IMR-90 (cell line): ENCODE results near the gene DNAJB9. TPM values are rescaled to one million over a fixed set of nuclear protein-coding genes. Genes with fewer than 3 reads are reported as not detected.

Experiments used
- ATAC-seq: fragments of 200-7000 bp; cut with Tn5 transposase; 2 replicates; pipeline ENCODE4 v1.9.1; 2020; ENCODE audit warnings: low read depth, mild to moderate bottlenecking, moderate library complexity
- BruUV-seq: library from RNA; stranded (reverse); fragments of 400-500 nt; replicated peaks from 2 replicates; lab custom pipeline; 2021; lab: Mats Ljungman, UMichigan
- CTCF ChIA-PET: fragments of 300-600 bp; formaldehyde crosslinking; extraction: SDS; loops from one replicate; lab custom pipeline; 2021; ENCODE audit warnings: antibody characterized with exemption; lab: Yijun Ruan, JAX
- POLR2A ChIA-PET: fragments of 300-600 bp; sonication (Branson Sonifier 250); formaldehyde crosslinking; loops from one replicate; lab custom pipeline; 2022; ENCODE audit warnings: antibody characterized with exemption; ENCODE audit not compliant: unreplicated experiment; lab: Charles Lee
- DNase-seq: peaks from one replicate; pipeline ENCODE4 v3.0.0; 2013
- H2AFZ ChIP-seq: replicated peaks from 2 replicates; pipeline ENCODE3; 2013; ENCODE audit warnings: low read length, mild to moderate bottlenecking; ENCODE audit not compliant: poor library complexity
- H2AK5ac ChIP-seq: 2 replicates; pipeline ENCODE4 v1.6.1; 2013; ENCODE audit warnings: low read depth, low read length, inconsistent platforms
- H2AK9ac ChIP-seq: replicated peaks from 2 replicates; pipeline ENCODE3; 2013; ENCODE audit warnings: mild to moderate bottlenecking, low read depth, low read length, moderate library complexity; ENCODE audit not compliant: poor library complexity
- H2BK120ac ChIP-seq: 2 replicates; pipeline ENCODE4 v1.6.1; 2013; ENCODE audit warnings: low read depth, low read length, inconsistent platforms
- H2BK15ac ChIP-seq: 3 replicates; pipeline ENCODE4 v1.6.1; 2013; ENCODE audit warnings: low read depth, low read length, inconsistent platforms
- H2BK20ac ChIP-seq: 2 replicates; pipeline ENCODE4 v1.6.1; 2013; ENCODE audit warnings: low read depth, mild to moderate bottlenecking, inconsistent platforms, low read length, moderate library complexity
- H2BK5ac ChIP-seq: 2 replicates; pipeline ENCODE4 v1.6.1; 2013; ENCODE audit warnings: mild to moderate bottlenecking, low read depth, low read length, inconsistent platforms; ENCODE audit not compliant: poor library complexity, severe bottlenecking
- H3K14ac ChIP-seq: replicated peaks from 2 replicates; pipeline ENCODE4 v1.6.1; 2013; ENCODE audit warnings: low read depth, low read length, inconsistent platforms
- H3K18ac ChIP-seq: 2 replicates; pipeline ENCODE4 v1.6.1; 2013; ENCODE audit warnings: low read depth, low read length, control low read depth
- H3K23ac ChIP-seq: 2 replicates; pipeline ENCODE4 v1.6.1; 2013; ENCODE audit warnings: low read depth, low read length, inconsistent platforms
- H3K27ac ChIP-seq: 2 replicates; pipeline ENCODE4 v1.5.1; 2013; ENCODE audit warnings: mild to moderate bottlenecking, control low read depth, low read length; ENCODE audit not compliant: insufficient read depth
- H3K27me3 ChIP-seq: 2 replicates; pipeline ENCODE4 v1.6.1; 2013; ENCODE audit warnings: low read length; ENCODE audit not compliant: control insufficient read depth, insufficient read depth
- H3K36me3 ChIP-seq: 2 replicates; pipeline ENCODE4 v1.6.1; 2013; ENCODE audit warnings: low read length, mixed read lengths; ENCODE audit not compliant: control insufficient read depth, insufficient read depth
- H3K4ac ChIP-seq: 2 replicates; pipeline ENCODE4 v1.6.1; 2013; ENCODE audit warnings: low read depth, low read length, inconsistent platforms
- H3K4me1 ChIP-seq: 2 replicates; pipeline ENCODE4 v1.6.1; 2013; ENCODE audit warnings: low read length, mixed read lengths; ENCODE audit not compliant: control insufficient read depth, insufficient read depth
- H3K4me2 ChIP-seq: 2 replicates; pipeline ENCODE4 v1.6.1; 2013; ENCODE audit warnings: low read depth, mild to moderate bottlenecking, control low read depth, low read length, moderate library complexity
- H3K4me3 ChIP-seq: 2 replicates; pipeline ENCODE4 v1.5.1; 2013; ENCODE audit warnings: low read depth, mild to moderate bottlenecking, control low read depth, low read length, moderate library complexity; ENCODE audit not compliant: insufficient read depth
- H3K56ac ChIP-seq: 2 replicates; pipeline ENCODE4 v1.6.1; 2013; ENCODE audit warnings: low read length, inconsistent platforms; ENCODE audit not compliant: insufficient read depth; ENCODE audit errors: extremely low read depth
- H3K79me1 ChIP-seq, 2 experiments: 2 replicates each; pipeline ENCODE4 v1.6.1; 2013; ENCODE audit warnings: low read length in 2 of 2, inconsistent platforms in 1 of 2, low read depth in 1 of 2
- H3K9ac ChIP-seq: 2 replicates; pipeline ENCODE4 v1.6.1; 2013; ENCODE audit warnings: low read depth, low read length, control low read depth
- H3K9me1 ChIP-seq: 2 replicates; pipeline ENCODE4 v1.6.1; 2013; ENCODE audit warnings: low read length, inconsistent platforms; ENCODE audit not compliant: insufficient read depth
- H3K9me3 ChIP-seq: 2 replicates; pipeline ENCODE4 v1.6.1; 2013; ENCODE audit warnings: low read length; ENCODE audit not compliant: control insufficient read depth, insufficient read depth
- H4K20me1 ChIP-seq: 2 replicates; pipeline ENCODE4 v1.6.1; 2013; ENCODE audit warnings: low read length, inconsistent platforms; ENCODE audit not compliant: insufficient read depth
- H4K5ac ChIP-seq: 2 replicates; pipeline ENCODE4 v1.6.1; 2013; ENCODE audit warnings: mild to moderate bottlenecking, low read depth, low read length, control low read depth
- H4K8ac ChIP-seq, 2 experiments: 2 replicates each; pipeline ENCODE4 v1.6.1; 2013; ENCODE audit warnings: low read depth in 2 of 2, low read length in 2 of 2, control low read depth in 1 of 2, inconsistent platforms in 1 of 2
- H4K91ac ChIP-seq: 2 replicates; pipeline ENCODE4 v1.6.1; 2013; ENCODE audit warnings: low read depth, low read length, inconsistent platforms; ENCODE audit not compliant: insufficient read depth
- MAFK ChIP-seq: IDR thresholded peaks from 2 replicates; pipeline ENCODE4 v1.6.1; 2012; ENCODE audit warnings: low read depth, low read length, improper control_type of control experiment
- MXI1 ChIP-seq: IDR thresholded peaks from 2 replicates; pipeline ENCODE4 v1.6.1; 2012; ENCODE audit warnings: low read depth, mild to moderate bottlenecking, low read length, moderate library complexity, borderline replicate concordance
- NFE2L2 ChIP-seq: fragments of 150-350 bp; IDR thresholded peaks from 2 replicates; pipeline ENCODE4 v1.6.1; 2016; ENCODE audit warnings: low read depth, mild to moderate bottlenecking, low read length
- RCOR1 ChIP-seq: IDR thresholded peaks from 2 replicates; pipeline ENCODE4 v1.6.1; 2012; ENCODE audit warnings: mild to moderate bottlenecking, low read length, improper control_type of control experiment; ENCODE audit not compliant: insufficient replicate concordance
- WGBS, 2 experiments: methylation state at CpG; one replicate each; pipeline versions ENCODE4 v1.1.5 to v1.1.7; 2013; ENCODE audit warnings: missing lambda C conversion rate in 2 of 2; ENCODE audit not compliant: insufficient read length in 1 of 2; ENCODE audit errors: extremely low coverage in 2 of 2; 5-methylcytosine and 5-hydroxymethylcytosine counted together
- dilution Hi-C: fragments of 300-500 bp; cut with HindIII; formaldehyde crosslinking; loops from one replicate; pipeline ENCODE4 v1.14.3; 2018; ENCODE audit warnings: low sequenced_read_pairs; ENCODE audit not compliant: unreplicated experiment
- in situ Hi-C: fragments of 300-500 bp; cut with MboI; formaldehyde crosslinking; loops from 3 replicates; pipeline ENCODE4 v1.14.3; 2019; ENCODE audit warnings: low sequenced_read_pairs, inconsistent platforms, mixed read lengths
- intact Hi-C: fragments of 100-400 bp; cut with micrococcal nuclease; formaldehyde crosslinking; loops from 2 replicates; pipeline ENCODE4 v1.10.0; 2022
- polyA plus RNA-seq, 3 experiments: library from polyadenylated mRNA; depleted of rRNA; stranded (reverse); fragments of >200 nt; gene quantifications; 2 replicates each; pipeline ENCODE4 v1.2.3, GENCODE V29; 2012; ENCODE audit warnings: low replicate concordance in 1 of 3
- total RNA-seq: library from RNA; depleted of rRNA; stranded (reverse); fragments of >200 nt; gene quantifications from 2 replicates; pipeline ENCODE4 v1.2.3, GENCODE V29; 2012

Gene DNAJB9
- total and polyA plus RNA-seq, 2 of the 4 experiments (the other 2 are of a cell fraction) = 3.8 to 44.6 TPM

- H3K9me3 ChIP-seq = no peaks in the 10 kb centered on the region
- H3K56ac ChIP-seq = no peak overlapping the region
- no peak overlapping the region for H3K9ac ChIP-seq
- DNase-seq (no peak), ATAC-seq (no peak)
- no peak overlapping the region for H4K8ac ChIP-seq
- H3K4me2 ChIP-seq = no peak overlapping the region
- no peak overlapping the region for H2AK5ac ChIP-seq
- H3K4ac ChIP-seq = no peak overlapping the region
- intact Hi-C loops (no loop called here), in situ Hi-C loops (no loop called here), dilution Hi-C loops (no loop called here)
- no peak overlapping the region for H2BK120ac ChIP-seq
- no peak overlapping the region for H2AFZ ChIP-seq
- no peaks in the 10 kb centered on the region for H3K27me3 ChIP-seq
- ChIA-PET POLR2A (no interaction called here), CTCF (no interaction called here)
- TF ChIP-seq MXI1 = no peak
- no peak for TF ChIP-seq MAFK
- TF ChIP-seq RCOR1 = no peak
- TF ChIP-seq NFE2L2 = no peak
- H3K14ac ChIP-seq = no peak overlapping the region
- H4K5ac ChIP-seq = no peak overlapping the region
- H3K9me1 ChIP-seq = no peaks in the 10 kb centered on the region
- H3K18ac ChIP-seq = no peak overlapping the region
- H3K4me1 ChIP-seq = no peaks in the 10 kb centered on the region
- no peak overlapping the region for H2BK20ac ChIP-seq
- H2BK5ac ChIP-seq = no peak overlapping the region
- H4K91ac ChIP-seq = no peak overlapping the region
- no peaks in the 10 kb centered on the region for H3K79me1 ChIP-seq
- H3K36me3 ChIP-seq = no peaks in the 10 kb centered on the region
- BruUV-seq = no TSS peak
- H3K27ac ChIP-seq = no peak overlapping the region
- H2AK9ac ChIP-seq = no peak overlapping the region
- no peaks in the 10 kb centered on the region for H4K20me1 ChIP-seq
- H2BK15ac ChIP-seq = no peak overlapping the region
- H3K4me3 ChIP-seq = no peak overlapping the region
- H3K23ac ChIP-seq = no peak overlapping the region
- WGBS, 2 experiments = no CpG with 5 or more reads among the region's 1 CpG
Observed at GRCh38 chr7:108535744-108536143, 33.9 kb upstream of the DNAJB9 start.
